Measurements from ENCODE around the gene BUD31.
"Not testable (repeated sequence)": the region's sequence is repeated elsewhere in the genome, so short reads cannot be mapped to it uniquely, and the experiment has no call there.

Gene BUD31

DNA sequence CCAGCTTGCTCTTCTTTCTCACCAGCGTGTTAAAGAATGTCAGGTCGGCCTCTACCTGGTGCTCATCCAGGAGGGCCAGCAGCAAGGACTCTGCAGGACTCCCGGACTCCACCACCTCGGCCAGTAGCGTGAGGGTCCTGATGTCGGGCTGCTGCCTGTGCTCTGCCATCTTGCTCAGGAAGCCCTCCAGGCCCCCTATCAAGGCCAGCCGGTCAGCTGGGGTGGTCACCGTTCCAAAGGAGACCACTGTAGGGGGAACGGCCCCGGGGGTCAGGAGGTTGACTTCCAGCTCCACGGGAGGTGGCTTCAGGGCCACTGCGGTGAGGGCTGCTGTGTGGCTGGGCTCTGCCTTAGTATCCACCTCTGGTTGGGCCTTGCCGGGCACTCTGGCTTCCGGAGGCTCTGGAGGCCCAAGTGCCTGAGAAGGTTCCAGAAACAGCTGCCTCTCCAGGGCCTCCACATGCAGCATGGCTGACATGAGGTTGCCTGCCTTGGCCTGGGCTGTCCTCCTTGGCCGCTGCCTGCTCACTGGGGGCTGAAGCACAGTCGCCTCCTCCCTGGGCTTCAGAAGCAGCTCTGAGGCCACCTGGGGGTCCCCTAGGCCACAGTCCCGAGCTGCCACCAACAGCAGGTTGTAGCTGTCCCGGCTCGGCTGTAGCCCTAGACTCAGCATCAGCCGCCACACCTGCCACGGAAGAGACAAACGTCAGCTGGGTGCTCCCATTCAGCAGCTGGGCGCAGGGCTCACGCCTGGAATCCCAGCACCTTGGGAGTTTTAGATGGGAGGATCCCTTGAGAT lies 16.4 kb downstream of the BUD31 start:
- H4K8ac ChIP-seq (ENCODE audit: low read depth, low read length), result no peak overlapping the region
- no peak overlapping the region for H2BK120ac ChIP-seq (ENCODE audit: low read depth, low read length)
- H3K23ac ChIP-seq (ENCODE audit: low read length), result no peak overlapping the region
- no peak overlapping the region for H3K9ac ChIP-seq (ENCODE audit: low read length)
- H2BK15ac ChIP-seq (replicated peaks; ENCODE audit: low read depth), result no peak overlapping the region
- no peak overlapping the region for H3K4me2 ChIP-seq (ENCODE audit: low read length)
- peaks cover 18% of the 10 kb centered on the region for H3K36me3 ChIP-seq (ENCODE audit: control insufficient read depth, insufficient read depth, low read length)
- no peak overlapping the region for H2BK5ac ChIP-seq (ENCODE audit: low read length)
- no peak overlapping the region for H4K5ac ChIP-seq (ENCODE audit: low read length)
- no peaks in the 10 kb centered on the region for H3K79me1 ChIP-seq (ENCODE audit: low read length)
- H3K27me3 ChIP-seq (ENCODE audit: insufficient read depth, low read length, poor library complexity), result no peaks in the 10 kb centered on the region
- no peak overlapping the region for H3K4ac ChIP-seq (ENCODE audit: low read depth, low read length)
- no peak for DNase-seq
- H3K4me1 ChIP-seq (ENCODE audit: control insufficient read depth, low read depth, low read length), result no peaks in the 10 kb centered on the region
- H3K79me2 ChIP-seq (ENCODE audit: control insufficient read depth, insufficient read depth, low read length), result no peaks in the 10 kb centered on the region
- H2AK5ac ChIP-seq (ENCODE audit: low read length), result no peak overlapping the region
- no peak overlapping the region for H3K18ac ChIP-seq (ENCODE audit: low read length)
- WGBS (ENCODE audit: extremely low coverage, insufficient coverage, low lambda C conversion rate), result no CpG with 5 or more reads among the region's 24 CpGs
- no peak overlapping the region for H3K56ac ChIP-seq (ENCODE audit: low read length)
- H3K4me3 ChIP-seq (ENCODE audit: low read length), result no peak overlapping the region
- no peak overlapping the region for H3K27ac ChIP-seq (ENCODE audit: low read depth, low read length)

DNA sequence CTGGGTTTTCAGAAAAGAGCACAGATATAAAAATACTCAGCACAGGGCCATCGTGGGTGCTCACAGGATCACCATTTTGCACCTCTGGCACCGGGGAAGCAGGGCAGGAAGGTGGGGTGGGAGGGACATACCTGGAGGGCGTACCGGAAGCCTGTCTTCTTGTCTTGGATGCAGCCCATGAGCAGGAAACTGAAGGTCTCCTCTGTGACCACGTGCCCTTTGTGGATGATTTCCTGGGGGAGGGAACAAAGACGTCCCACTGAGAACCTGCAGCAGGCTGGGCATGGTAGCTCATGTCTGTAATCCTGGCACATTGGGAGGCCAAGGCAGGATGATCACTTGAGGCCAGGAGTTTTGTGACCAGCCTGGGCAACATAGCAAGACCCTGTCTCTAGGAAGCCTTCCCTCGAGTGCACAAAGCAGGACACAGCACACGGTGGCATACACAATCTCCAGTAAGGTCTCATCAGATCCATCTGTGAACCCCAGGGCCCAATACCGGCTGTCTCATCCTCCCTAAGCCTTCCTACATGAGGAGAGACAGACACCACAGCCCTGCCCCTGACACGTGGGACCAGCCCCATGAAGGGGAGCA lies 20.3 kb downstream of the BUD31 start:
- Histone ChIP-seq H3K56ac (ENCODE audit: low read length) (no peak overlapping the region), H3K4me2 (ENCODE audit: low read length) (no peak overlapping the region), H3K79me2 (ENCODE audit: control insufficient read depth, insufficient read depth, low read length) (no peaks in the 10 kb centered on the region), H3K27ac (ENCODE audit: low read depth, low read length) (no peak overlapping the region), H2BK120ac (ENCODE audit: low read depth, low read length) (no peak overlapping the region), H2AK5ac (ENCODE audit: low read length) (no peak overlapping the region), H3K4me1 (ENCODE audit: control insufficient read depth, low read depth, low read length) (no peaks in the 10 kb centered on the region), H3K18ac (ENCODE audit: low read length) (no peak overlapping the region), H4K5ac (ENCODE audit: low read length) (no peak overlapping the region), H3K23ac (ENCODE audit: low read length) (no peak overlapping the region), H2BK15ac (replicated peaks; ENCODE audit: low read depth) (no peak overlapping the region), H3K9ac (ENCODE audit: low read length) (no peak overlapping the region), H4K8ac (ENCODE audit: low read depth, low read length) (no peak overlapping the region), H2BK5ac (ENCODE audit: low read length) (no peak overlapping the region), H3K79me1 (ENCODE audit: low read length) (no peaks in the 10 kb centered on the region), H3K27me3 (ENCODE audit: insufficient read depth, low read length, poor library complexity) (no peaks in the 10 kb centered on the region), H3K4ac (ENCODE audit: low read depth, low read length) (no peak overlapping the region), H3K36me3 (ENCODE audit: control insufficient read depth, insufficient read depth, low read length) (peaks cover 18% of the 10 kb centered on the region), H3K4me3 (ENCODE audit: low read length) (no peak overlapping the region)
- no peak for DNase-seq
- no CpG with 5 or more reads among the region's 10 CpGs for WGBS (ENCODE audit: extremely low coverage, insufficient coverage, low lambda C conversion rate)

- Histone ChIP-seq H3K9ac (ENCODE audit: low read length) (no peak overlapping the region), H3K4me3 (ENCODE audit: low read length) (no peak overlapping the region), H3K79me1 (ENCODE audit: low read length) (no peaks in the 10 kb centered on the region), H3K4me1 (ENCODE audit: control insufficient read depth, low read depth, low read length) (no peaks in the 10 kb centered on the region), H3K4me2 (ENCODE audit: low read length) (no peak overlapping the region), H2BK15ac (replicated peaks; ENCODE audit: low read depth) (no peak overlapping the region), H4K5ac (ENCODE audit: low read length) (no peak overlapping the region), H3K27me3 (ENCODE audit: insufficient read depth, low read length, poor library complexity) (no peaks in the 10 kb centered on the region), H2BK120ac (ENCODE audit: low read depth, low read length) (no peak overlapping the region), H2BK5ac (ENCODE audit: low read length) (no peak overlapping the region), H3K4ac (ENCODE audit: low read depth, low read length) (no peak overlapping the region), H2AK5ac (ENCODE audit: low read length) (no peak overlapping the region), H4K8ac (ENCODE audit: low read depth, low read length) (no peak overlapping the region), H3K36me3 (ENCODE audit: control insufficient read depth, insufficient read depth, low read length) (peaks cover 20% of the 10 kb centered on the region), H3K56ac (ENCODE audit: low read length) (no peak overlapping the region), H3K18ac (ENCODE audit: low read length) (no peak overlapping the region), H3K23ac (ENCODE audit: low read length) (no peak overlapping the region), H3K27ac (ENCODE audit: low read depth, low read length) (no peak overlapping the region), H3K79me2 (ENCODE audit: control insufficient read depth, insufficient read depth, low read length) (no peaks in the 10 kb centered on the region)
- DNase-seq, result no peak
- no CpG with 5 or more reads among the region's 8 CpGs for WGBS (ENCODE audit: extremely low coverage, insufficient coverage, low lambda C conversion rate)
Measured at GRCh38 chr7:99429756-99430155, 21.0 kb downstream of the BUD31 start.

DNA sequence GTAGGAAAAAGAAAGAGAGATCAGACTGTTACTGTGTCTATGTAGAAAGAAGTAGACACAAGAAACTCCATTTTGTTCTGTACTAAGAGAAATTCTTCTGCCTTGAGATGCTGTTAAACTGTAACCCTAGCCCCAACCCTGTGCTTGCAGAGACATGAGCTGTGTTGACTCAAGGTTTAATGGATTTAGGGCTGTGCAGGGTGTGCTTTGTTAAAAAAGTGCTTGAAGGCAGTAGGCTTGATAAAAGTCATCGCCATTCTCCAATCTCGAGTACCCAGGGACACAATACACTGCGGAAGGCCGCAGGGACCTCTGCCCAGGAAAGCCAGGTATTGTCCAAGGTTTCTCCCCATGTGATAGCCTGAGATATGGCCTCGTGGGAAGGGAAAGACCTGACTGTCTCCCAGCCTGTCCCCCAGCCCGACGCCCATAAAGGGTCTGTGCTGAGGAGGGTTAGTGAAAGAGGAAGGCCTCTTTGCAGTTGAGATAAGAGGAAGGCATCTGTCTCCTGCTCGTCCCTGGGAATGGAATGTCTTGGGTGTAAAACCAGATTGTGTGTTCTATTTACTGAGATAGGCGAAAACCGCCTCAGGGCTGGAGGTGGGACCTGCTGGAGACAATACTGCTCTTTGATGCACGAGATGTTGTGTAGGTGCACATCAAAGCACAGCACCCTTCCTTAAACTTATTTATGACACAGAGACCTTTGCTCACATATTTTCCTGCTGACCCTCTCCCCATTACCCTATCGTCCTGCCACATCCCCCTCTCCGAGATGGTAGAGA lies 23.2 kb downstream of the BUD31 start:
- H2BK15ac ChIP-seq (replicated peaks; ENCODE audit: low read depth); H3K27ac ChIP-seq (ENCODE audit: low read depth, low read length); H3K79me2 ChIP-seq (ENCODE audit: control insufficient read depth, insufficient read depth, low read length); H3K56ac ChIP-seq (ENCODE audit: low read length); H3K9ac ChIP-seq (ENCODE audit: low read length); H3K79me1 ChIP-seq (ENCODE audit: low read length); H2AK5ac ChIP-seq (ENCODE audit: low read length); H2BK5ac ChIP-seq (ENCODE audit: low read length); H3K18ac ChIP-seq (ENCODE audit: low read length); H3K27me3 ChIP-seq (ENCODE audit: insufficient read depth, low read length, poor library complexity); H3K4me3 ChIP-seq (ENCODE audit: low read length); H2BK120ac ChIP-seq (ENCODE audit: low read depth, low read length); H4K5ac ChIP-seq (ENCODE audit: low read length); H4K8ac ChIP-seq (ENCODE audit: low read depth, low read length); H3K4me2 ChIP-seq (ENCODE audit: low read length); H3K23ac ChIP-seq (ENCODE audit: low read length); H3K4ac ChIP-seq (ENCODE audit: low read depth, low read length); H3K4me1 ChIP-seq (ENCODE audit: control insufficient read depth, low read depth, low read length): not testable (repeated sequence)
- DNase-seq, result peak; percentile 66
- no CpG with 5 or more reads among the region's 13 CpGs for whole genome bisulfite sequencing (ENCODE audit: extremely low coverage, insufficient coverage, low lambda C conversion rate)
- peaks cover 19% of the 10 kb centered on the region for H3K36me3 ChIP-seq (ENCODE audit: control insufficient read depth, insufficient read depth, low read length)

DNA sequence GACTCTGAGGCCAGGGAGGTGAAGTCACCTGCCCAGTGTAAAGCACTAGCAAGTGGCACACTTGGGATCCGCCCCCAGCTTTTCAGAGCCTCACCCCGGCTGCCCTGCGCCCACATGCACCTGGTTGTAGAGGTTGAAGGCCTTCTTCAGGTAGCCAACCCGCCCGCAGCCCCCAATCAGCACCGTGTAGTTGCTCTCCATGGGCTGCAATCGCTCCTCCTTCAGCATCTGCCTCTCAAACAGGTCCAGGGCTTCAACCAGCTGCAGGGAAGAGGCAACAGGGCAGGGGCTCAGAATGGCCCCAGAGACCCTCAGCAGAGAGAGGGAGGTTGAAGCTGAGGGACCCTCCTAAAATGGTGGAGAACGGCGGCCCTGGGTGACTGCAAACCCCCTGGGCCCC lies 24.4 kb downstream of the BUD31 start:
- Histone ChIP-seq H3K27me3 (ENCODE audit: insufficient read depth, low read length, poor library complexity) (no peaks in the 10 kb centered on the region), H3K4me2 (ENCODE audit: low read length) (no peak overlapping the region), H3K4me3 (ENCODE audit: low read length) (no peak overlapping the region), H2BK5ac (ENCODE audit: low read length) (no peak overlapping the region), H3K79me1 (ENCODE audit: low read length) (peaks cover 8% of the 10 kb centered on the region), H3K36me3 (ENCODE audit: control insufficient read depth, insufficient read depth, low read length) (peaks cover 19% of the 10 kb centered on the region), H3K4me1 (ENCODE audit: control insufficient read depth, low read depth, low read length) (no peaks in the 10 kb centered on the region), H3K79me2 (ENCODE audit: control insufficient read depth, insufficient read depth, low read length) (peaks cover 12% of the 10 kb centered on the region), H3K4ac (ENCODE audit: low read depth, low read length) (no peak overlapping the region), H3K56ac (ENCODE audit: low read length) (no peak overlapping the region), H2AK5ac (ENCODE audit: low read length) (no peak overlapping the region), H2BK15ac (replicated peaks; ENCODE audit: low read depth) (no peak overlapping the region), H3K18ac (ENCODE audit: low read length) (no peak overlapping the region), H3K23ac (ENCODE audit: low read length) (no peak overlapping the region), H2BK120ac (ENCODE audit: low read depth, low read length) (no peak overlapping the region), H4K5ac (ENCODE audit: low read length) (no peak overlapping the region), H3K27ac (ENCODE audit: low read depth, low read length) (no peak overlapping the region), H3K9ac (ENCODE audit: low read length) (no peak overlapping the region), H4K8ac (ENCODE audit: low read depth, low read length) (no peak overlapping the region)
- WGBS (ENCODE audit: extremely low coverage, insufficient coverage, low lambda C conversion rate), result no CpG with 5 or more reads among the region's 9 CpGs
- no peak for DNase-seq

All from mesendoderm (in vitro differentiated cells).